Loucy (cell line): ENCODE results near the gene HSPA4L.

Experiments used
- CTCF ChIP-seq: fragments of 200-600 bp; sonication (generic); conservative IDR thresholded peaks from 2 replicates; pipeline ENCODE4 v1.5.1; 2014; ENCODE audit warnings: mild to moderate bottlenecking, antibody characterized with exemption, low read length
- EZH2phosphoT487 ChIP-seq: fragments of 200-600 bp; IDR thresholded peaks from 2 replicates; pipeline ENCODE4 v1.6.1; 2018; ENCODE audit warnings: antibody characterized with exemption, mild to moderate bottlenecking, moderate library complexity, borderline replicate concordance

GRCh38 chr4:127881563-127881864, 99.4 kb downstream of the HSPA4L start:
- no peak for TF ChIP-seq EZH2phosphoT487
- TF ChIP-seq CTCF, result no peak
